ENCODE results near the gene LY9. TPM values are rescaled to one million over a fixed set of nuclear protein-coding genes. Genes with fewer than 3 reads are reported as not detected.

The LY9 gene
- total and polyA plus RNA-seq, 2 experiments from 2014 or later: not detected

DNA sequence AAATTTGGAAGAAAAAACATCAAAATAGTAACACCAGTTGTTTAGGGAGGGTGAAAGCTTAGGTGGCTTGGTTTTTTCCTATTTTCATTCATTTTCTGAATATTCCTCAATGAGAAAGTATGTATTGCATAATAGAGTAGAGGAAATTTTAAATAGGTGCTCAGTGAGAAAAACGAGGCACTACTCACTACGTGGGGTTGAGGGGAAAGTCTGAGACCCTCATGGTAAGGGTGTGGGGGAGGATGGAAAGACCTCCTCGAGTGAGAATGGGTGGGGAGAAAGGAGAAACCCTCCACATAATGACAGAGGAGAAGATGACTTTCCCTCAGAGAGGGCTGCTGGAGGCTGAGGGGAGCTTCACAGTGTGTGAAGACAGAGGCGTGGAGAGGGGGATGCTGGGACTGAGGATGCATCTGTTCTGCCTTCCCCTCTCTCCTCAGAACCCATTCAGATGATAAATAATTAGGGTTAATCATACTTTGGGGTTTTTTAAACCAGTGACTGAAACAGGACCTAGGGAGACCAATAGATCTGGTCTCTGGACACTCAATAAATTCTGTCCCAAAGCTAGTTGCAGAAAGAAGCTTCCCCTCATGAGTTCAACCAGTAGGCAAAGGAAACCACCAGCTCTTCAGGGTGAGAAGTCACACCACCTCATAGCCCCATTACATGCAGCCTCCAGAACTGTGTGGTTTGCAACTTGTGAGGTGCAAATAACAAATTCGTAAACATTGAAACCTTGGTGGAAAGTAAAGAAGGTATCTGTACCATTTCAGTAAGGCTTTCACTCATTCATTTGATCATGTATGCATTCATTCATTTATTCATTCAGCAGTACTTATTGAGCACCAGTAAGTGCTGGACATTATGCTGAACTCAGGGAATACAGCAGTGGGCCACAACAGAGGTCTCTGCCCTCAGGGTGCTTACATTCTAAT, 39.8 kb upstream of the LY9 start:
- no peaks in the 10 kb centered on the region for H3K79me2 ChIP-seq (replicated peaks; ENCODE audit: insufficient read depth)
- no peaks in the 10 kb centered on the region for H3K27me3 ChIP-seq (ENCODE audit: insufficient read depth)
- no peaks in the 10 kb centered on the region for H3K9me3 Mint-ChIP-seq
- H3F3A ChIP-seq (replicated peaks; ENCODE audit: low read depth): no peaks in the 10 kb centered on the region
- no peak overlapping the region for H3K4me3 ChIP-seq
- peaks cover 22% of the 10 kb centered on the region; the same call in 1 of the 2 replicates for H3K9me2 ChIP-seq (ENCODE audit: insufficient read depth)
- no peak overlapping the region for H3K4me3 Mint-ChIP-seq
- no peak for ATAC-seq
- no peak for TF ChIP-seq EZH2phosphoT487 (IDR thresholded peaks at IDR 0.05; ENCODE audit: unreplicated experiment)
- no peak for TF ChIP-seq NANOG (IDR thresholded peaks at IDR 0.05; ENCODE audit: borderline replicate concordance)
- no peak for TF ChIP-seq CREB1 (CRISPR knock-in tag; IDR thresholded peaks at IDR 0.05; ENCODE audit: low read depth)
- no peak for TF ChIP-seq POLR2AphosphoS5 (IDR thresholded peaks at IDR 0.05; ENCODE audit: low read depth)
- TF ChIP-seq ZNF331 (CRISPR knock-in tag; IDR thresholded peaks at IDR 0.05; ENCODE audit: low read depth): no peak
- TF ChIP-seq ZNF114 (CRISPR knock-in tag; IDR thresholded peaks at IDR 0.05): no peak
- no peak for TF ChIP-seq STAT1 (IDR thresholded peaks at IDR 0.05; ENCODE audit: unreplicated experiment)
- TF ChIP-seq, protein P1, sequence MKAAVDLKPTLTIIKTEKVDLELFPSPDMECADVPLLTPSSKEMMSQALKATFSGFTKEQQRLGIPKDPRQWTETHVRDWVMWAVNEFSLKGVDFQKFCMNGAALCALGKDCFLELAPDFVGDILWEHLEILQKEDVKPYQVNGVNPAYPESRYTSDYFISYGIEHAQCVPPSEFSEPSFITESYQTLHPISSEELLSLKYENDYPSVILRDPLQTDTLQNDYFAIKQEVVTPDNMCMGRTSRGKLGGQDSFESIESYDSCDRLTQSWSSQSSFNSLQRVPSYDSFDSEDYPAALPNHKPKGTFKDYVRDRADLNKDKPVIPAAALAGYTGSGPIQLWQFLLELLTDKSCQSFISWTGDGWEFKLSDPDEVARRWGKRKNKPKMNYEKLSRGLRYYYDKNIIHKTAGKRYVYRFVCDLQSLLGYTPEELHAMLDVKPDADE (IDR thresholded peaks at IDR 0.05): no peak
- TF ChIP-seq EZH2 (IDR thresholded peaks at IDR 0.05; ENCODE audit: low read depth, unreplicated experiment): no peak
- TF ChIP-seq, protein P2, sequence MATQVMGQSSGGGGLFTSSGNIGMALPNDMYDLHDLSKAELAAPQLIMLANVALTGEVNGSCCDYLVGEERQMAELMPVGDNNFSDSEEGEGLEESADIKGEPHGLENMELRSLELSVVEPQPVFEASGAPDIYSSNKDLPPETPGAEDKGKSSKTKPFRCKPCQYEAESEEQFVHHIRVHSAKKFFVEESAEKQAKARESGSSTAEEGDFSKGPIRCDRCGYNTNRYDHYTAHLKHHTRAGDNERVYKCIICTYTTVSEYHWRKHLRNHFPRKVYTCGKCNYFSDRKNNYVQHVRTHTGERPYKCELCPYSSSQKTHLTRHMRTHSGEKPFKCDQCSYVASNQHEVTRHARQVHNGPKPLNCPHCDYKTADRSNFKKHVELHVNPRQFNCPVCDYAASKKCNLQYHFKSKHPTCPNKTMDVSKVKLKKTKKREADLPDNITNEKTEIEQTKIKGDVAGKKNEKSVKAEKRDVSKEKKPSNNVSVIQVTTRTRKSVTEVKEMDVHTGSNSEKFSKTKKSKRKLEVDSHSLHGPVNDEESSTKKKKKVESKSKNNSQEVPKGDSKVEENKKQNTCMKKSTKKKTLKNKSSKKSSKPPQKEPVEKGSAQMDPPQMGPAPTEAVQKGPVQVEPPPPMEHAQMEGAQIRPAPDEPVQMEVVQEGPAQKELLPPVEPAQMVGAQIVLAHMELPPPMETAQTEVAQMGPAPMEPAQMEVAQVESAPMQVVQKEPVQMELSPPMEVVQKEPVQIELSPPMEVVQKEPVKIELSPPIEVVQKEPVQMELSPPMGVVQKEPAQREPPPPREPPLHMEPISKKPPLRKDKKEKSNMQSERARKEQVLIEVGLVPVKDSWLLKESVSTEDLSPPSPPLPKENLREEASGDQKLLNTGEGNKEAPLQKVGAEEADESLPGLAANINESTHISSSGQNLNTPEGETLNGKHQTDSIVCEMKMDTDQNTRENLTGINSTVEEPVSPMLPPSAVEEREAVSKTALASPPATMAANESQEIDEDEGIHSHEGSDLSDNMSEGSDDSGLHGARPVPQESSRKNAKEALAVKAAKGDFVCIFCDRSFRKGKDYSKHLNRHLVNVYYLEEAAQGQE (IDR thresholded peaks at IDR 0.05; ENCODE audit: unreplicated experiment): no peak
- TF ChIP-seq, protein P3, sequence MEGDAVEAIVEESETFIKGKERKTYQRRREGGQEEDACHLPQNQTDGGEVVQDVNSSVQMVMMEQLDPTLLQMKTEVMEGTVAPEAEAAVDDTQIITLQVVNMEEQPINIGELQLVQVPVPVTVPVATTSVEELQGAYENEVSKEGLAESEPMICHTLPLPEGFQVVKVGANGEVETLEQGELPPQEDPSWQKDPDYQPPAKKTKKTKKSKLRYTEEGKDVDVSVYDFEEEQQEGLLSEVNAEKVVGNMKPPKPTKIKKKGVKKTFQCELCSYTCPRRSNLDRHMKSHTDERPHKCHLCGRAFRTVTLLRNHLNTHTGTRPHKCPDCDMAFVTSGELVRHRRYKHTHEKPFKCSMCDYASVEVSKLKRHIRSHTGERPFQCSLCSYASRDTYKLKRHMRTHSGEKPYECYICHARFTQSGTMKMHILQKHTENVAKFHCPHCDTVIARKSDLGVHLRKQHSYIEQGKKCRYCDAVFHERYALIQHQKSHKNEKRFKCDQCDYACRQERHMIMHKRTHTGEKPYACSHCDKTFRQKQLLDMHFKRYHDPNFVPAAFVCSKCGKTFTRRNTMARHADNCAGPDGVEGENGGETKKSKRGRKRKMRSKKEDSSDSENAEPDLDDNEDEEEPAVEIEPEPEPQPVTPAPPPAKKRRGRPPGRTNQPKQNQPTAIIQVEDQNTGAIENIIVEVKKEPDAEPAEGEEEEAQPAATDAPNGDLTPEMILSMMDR (conservative IDR thresholded peaks at IDR 0.05; ENCODE audit: low read depth in 2 of 2): no peak
- no peak for TF ChIP-seq JUNB (IDR thresholded peaks at IDR 0.05; ENCODE audit: unreplicated experiment)
- TF ChIP-seq, protein P4, sequence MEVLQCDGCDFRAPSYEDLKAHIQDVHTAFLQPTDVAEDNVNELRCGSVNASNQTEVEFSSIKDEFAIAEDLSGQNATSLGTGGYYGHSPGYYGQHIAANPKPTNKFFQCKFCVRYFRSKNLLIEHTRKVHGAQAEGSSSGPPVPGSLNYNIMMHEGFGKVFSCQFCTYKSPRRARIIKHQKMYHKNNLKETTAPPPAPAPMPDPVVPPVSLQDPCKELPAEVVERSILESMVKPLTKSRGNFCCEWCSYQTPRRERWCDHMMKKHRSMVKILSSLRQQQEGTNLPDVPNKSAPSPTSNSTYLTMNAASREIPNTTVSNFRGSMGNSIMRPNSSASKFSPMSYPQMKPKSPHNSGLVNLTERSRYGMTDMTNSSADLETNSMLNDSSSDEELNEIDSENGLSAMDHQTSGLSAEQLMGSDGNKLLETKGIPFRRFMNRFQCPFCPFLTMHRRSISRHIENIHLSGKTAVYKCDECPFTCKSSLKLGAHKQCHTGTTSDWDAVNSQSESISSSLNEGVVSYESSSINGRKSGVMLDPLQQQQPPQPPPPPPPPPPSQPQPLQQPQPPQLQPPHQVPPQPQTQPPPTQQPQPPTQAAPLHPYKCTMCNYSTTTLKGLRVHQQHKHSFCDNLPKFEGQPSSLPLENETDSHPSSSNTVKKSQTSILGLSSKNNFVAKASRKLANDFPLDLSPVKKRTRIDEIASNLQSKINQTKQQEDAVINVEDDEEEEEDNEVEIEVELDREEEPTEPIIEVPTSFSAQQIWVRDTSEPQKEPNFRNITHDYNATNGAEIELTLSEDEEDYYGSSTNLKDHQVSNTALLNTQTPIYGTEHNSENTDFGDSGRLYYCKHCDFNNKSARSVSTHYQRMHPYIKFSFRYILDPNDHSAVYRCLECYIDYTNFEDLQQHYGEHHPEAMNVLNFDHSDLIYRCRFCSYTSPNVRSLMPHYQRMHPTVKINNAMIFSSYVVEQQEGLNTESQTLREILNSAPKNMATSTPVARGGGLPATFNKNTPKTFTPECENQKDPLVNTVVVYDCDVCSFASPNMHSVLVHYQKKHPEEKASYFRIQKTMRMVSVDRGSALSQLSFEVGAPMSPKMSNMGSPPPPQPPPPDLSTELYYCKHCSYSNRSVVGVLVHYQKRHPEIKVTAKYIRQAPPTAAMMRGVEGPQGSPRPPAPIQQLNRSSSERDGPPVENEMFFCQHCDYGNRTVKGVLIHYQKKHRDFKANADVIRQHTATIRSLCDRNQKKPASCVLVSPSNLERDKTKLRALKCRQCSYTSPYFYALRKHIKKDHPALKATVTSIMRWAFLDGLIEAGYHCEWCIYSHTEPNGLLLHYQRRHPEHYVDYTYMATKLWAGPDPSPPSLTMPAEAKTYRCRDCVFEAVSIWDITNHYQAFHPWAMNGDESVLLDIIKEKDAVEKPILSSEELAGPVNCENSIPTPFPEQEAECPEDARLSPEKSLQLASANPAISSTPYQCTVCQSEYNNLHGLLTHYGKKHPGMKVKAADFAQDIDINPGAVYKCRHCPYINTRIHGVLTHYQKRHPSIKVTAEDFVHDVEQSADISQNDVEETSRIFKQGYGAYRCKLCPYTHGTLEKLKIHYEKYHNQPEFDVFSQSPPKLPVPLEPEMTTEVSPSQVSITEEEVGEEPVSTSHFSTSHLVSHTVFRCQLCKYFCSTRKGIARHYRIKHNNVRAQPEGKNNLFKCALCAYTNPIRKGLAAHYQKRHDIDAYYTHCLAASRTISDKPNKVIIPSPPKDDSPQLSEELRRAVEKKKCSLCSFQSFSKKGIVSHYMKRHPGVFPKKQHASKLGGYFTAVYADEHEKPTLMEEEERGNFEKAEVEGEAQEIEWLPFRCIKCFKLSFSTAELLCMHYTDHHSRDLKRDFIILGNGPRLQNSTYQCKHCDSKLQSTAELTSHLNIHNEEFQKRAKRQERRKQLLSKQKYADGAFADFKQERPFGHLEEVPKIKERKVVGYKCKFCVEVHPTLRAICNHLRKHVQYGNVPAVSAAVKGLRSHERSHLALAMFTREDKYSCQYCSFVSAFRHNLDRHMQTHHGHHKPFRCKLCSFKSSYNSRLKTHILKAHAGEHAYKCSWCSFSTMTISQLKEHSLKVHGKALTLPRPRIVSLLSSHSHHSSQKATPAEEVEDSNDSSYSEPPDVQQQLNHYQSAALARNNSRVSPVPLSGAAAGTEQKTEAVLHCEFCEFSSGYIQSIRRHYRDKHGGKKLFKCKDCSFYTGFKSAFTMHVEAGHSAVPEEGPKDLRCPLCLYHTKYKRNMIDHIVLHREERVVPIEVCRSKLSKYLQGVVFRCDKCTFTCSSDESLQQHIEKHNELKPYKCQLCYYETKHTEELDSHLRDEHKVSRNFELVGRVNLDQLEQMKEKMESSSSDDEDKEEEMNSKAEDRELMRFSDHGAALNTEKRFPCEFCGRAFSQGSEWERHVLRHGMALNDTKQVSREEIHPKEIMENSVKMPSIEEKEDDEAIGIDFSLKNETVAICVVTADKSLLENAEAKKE (CRISPR knock-in tag; IDR thresholded peaks at IDR 0.05): no peak
- no peaks in the 10 kb centered on the region for H3K36me3 ChIP-seq (ENCODE audit: insufficient read depth)
- peaks cover 3% of the 10 kb centered on the region for H3K27me3 Mint-ChIP-seq (ENCODE audit: insufficient read depth, low read depth, poor library complexity)
- no peaks in the 10 kb centered on the region for H4K20me1 ChIP-seq (replicated peaks; ENCODE audit: insufficient read depth)
- H3K4me1 ChIP-seq (ENCODE audit: insufficient read depth): no peaks in the 10 kb centered on the region
- no peak overlapping the region for H3K4me2 ChIP-seq
- no peaks in the 10 kb centered on the region for H3K36me3 Mint-ChIP-seq (ENCODE audit: low read depth)
- H3K27ac ChIP-seq (ENCODE audit: low read depth): no peak overlapping the region
- H3K27ac Mint-ChIP-seq: no peak overlapping the region
- no peaks in the 10 kb centered on the region; the same call in 2 of the 3 replicates for H3K4me1 Mint-ChIP-seq
- no peak overlapping the region for H2AFZ ChIP-seq
- no peak for DNase-seq (ENCODE audit: low spot score)

All from GM23338 (cell line).